WTC11 (cell line): ENCODE measurements around the gene SOAT1. TPM values are rescaled to one million over a fixed set of nuclear protein-coding genes. Genes with fewer than 3 reads are reported as not detected.

Source experiments
- ATAC-seq: fragments of 200-7000 bp; cut with Tn5 transposase; 2 replicates; pipeline ENCODE4 v1.10.0; 2021; ENCODE audit warnings: mild to moderate bottlenecking, moderate library complexity
- CTCF ChIA-PET: fragments of 300-600 bp; sonication (Branson Sonifier 250); formaldehyde crosslinking; loops from one replicate; lab custom pipeline; 2021; ENCODE audit warnings: antibody characterized with exemption; lab: Charles Lee
- POLR2A ChIA-PET: fragments of 350-600 bp; sonication (Branson Sonifier 250); formaldehyde crosslinking; loops from one replicate; lab custom pipeline; 2021; ENCODE audit warnings: antibody characterized with exemption; lab: Charles Lee
- DNase-seq: peaks from one replicate; pipeline ENCODE4 v3.0.0; 2021; ENCODE audit warnings: low spot score
- H3K27ac Mint-ChIP-seq: 2 replicates; pipeline ENCODE4 v1.8.0; 2021; ENCODE audit warnings: mixed read lengths
- H3K27me3 Mint-ChIP-seq: 2 replicates; pipeline ENCODE4 v1.8.0; 2021; ENCODE audit warnings: low read depth, mild to moderate bottlenecking, moderate library complexity, mixed read lengths
- H3K36me3 Mint-ChIP-seq: 2 replicates; pipeline ENCODE4 v1.8.0; 2021; ENCODE audit warnings: mixed read lengths
- H3K4me1 Mint-ChIP-seq: 2 replicates; pipeline ENCODE4 v1.8.0; 2022; ENCODE audit warnings: mixed read lengths
- H3K4me3 Mint-ChIP-seq: 2 replicates; pipeline ENCODE4 v1.8.0; 2021; ENCODE audit warnings: mild to moderate bottlenecking, moderate library complexity, mixed read lengths
- H3K9me3 Mint-ChIP-seq: 2 replicates; pipeline ENCODE4 v1.8.0; 2021; ENCODE audit warnings: mixed read lengths
- CREM ChIP-seq: sonication (generic); formaldehyde crosslinking; IDR thresholded peaks from 2 replicates; pipeline ENCODE4 v1.8.1; 2022; ENCODE audit warnings: mild to moderate bottlenecking, missing genetic modification reagents, moderate library complexity
- EMX1 ChIP-seq: fragments of 250-450 bp; sonication (Bioruptor Pico); IDR thresholded peaks from 2 replicates; pipeline ENCODE4 v1.8.0; 2021; ENCODE audit warnings: mild to moderate bottlenecking
- FOXJ3 ChIP-seq: sonication (generic); formaldehyde crosslinking; IDR thresholded peaks from 2 replicates; pipeline ENCODE4 v1.9.0; 2021; ENCODE audit warnings: missing genetic modification reagents, mild to moderate bottlenecking, borderline replicate concordance
- KAT7 ChIP-seq: sonication (generic); formaldehyde crosslinking; IDR thresholded peaks from 2 replicates; pipeline ENCODE4 v1.8.1; 2023; ENCODE audit warnings: missing genetic modification reagents, mild to moderate bottlenecking, borderline replicate concordance
- MXD4 ChIP-seq: fragments of 250-450 bp; sonication (Bioruptor Pico); IDR thresholded peaks from 2 replicates; pipeline ENCODE4 v1.8.0; 2021; ENCODE audit warnings: mild to moderate bottlenecking, moderate library complexity, borderline replicate concordance
- NR1H2 ChIP-seq: sonication (generic); formaldehyde crosslinking; IDR thresholded peaks from 2 replicates; pipeline ENCODE4 v1.9.0; 2021; ENCODE audit warnings: mild to moderate bottlenecking, moderate library complexity, missing genetic modification reagents
- OVOL2 ChIP-seq: fragments of 250-450 bp; sonication (Bioruptor Pico); IDR thresholded peaks from 2 replicates; pipeline ENCODE4 v1.9.0; 2021; ENCODE audit warnings: mild to moderate bottlenecking, borderline replicate concordance
- SP1 ChIP-seq: sonication (generic); formaldehyde crosslinking; conservative IDR thresholded peaks from 2 replicates; pipeline ENCODE4 v1.8.1; 2022; ENCODE audit warnings: missing genetic modification reagents
- TEAD4 ChIP-seq: sonication (generic); formaldehyde crosslinking; IDR thresholded peaks from 2 replicates; pipeline ENCODE4 v1.8.0; 2022; ENCODE audit warnings: mild to moderate bottlenecking, missing genetic modification reagents
- TP53 ChIP-seq: sonication (generic); formaldehyde crosslinking; IDR thresholded peaks from 2 replicates; pipeline ENCODE4 v1.8.1; 2023; ENCODE audit warnings: mild to moderate bottlenecking, missing genetic modification reagents
- ZNF317 ChIP-seq: sonication (generic); formaldehyde crosslinking; IDR thresholded peaks from 2 replicates; pipeline ENCODE4 v1.8.1; 2023; ENCODE audit warnings: low read depth, mild to moderate bottlenecking, moderate library complexity, missing genetic modification reagents, borderline replicate concordance
- total RNA-seq: library from RNA; stranded (reverse); gene quantifications from 3 replicates; pipeline ENCODE4 v1.2.3, GENCODE V29; 2021
- TF ChIP-seq, protein P1 (sequence below): sonication (generic); formaldehyde crosslinking; IDR thresholded peaks from 2 replicates; pipeline ENCODE4 v1.8.1; 2023; ENCODE audit warnings: mild to moderate bottlenecking, missing genetic modification reagents
- TF ChIP-seq, protein P2 (sequence below): sonication (generic); formaldehyde crosslinking; IDR thresholded peaks from 2 replicates; pipeline ENCODE4 v1.8.0; 2023; ENCODE audit warnings: missing genetic modification reagents
- TF ChIP-seq, protein P3 (sequence below): sonication (generic); formaldehyde crosslinking; IDR thresholded peaks from 2 replicates; pipeline ENCODE4 v1.8.1; 2023; ENCODE audit warnings: mild to moderate bottlenecking, missing genetic modification reagents, moderate library complexity
- TF ChIP-seq, protein P4 (sequence below): sonication (generic); formaldehyde crosslinking; IDR thresholded peaks from 2 replicates; pipeline ENCODE4 v1.8.1; 2023; ENCODE audit warnings: mild to moderate bottlenecking, missing genetic modification reagents
- TF ChIP-seq, protein P5 (sequence below): sonication (generic); formaldehyde crosslinking; IDR thresholded peaks from 2 replicates; pipeline ENCODE4 v1.8.1; 2022; ENCODE audit warnings: mild to moderate bottlenecking, missing genetic modification reagents, moderate library complexity, borderline replicate concordance
- TF ChIP-seq, protein P6 (sequence below): sonication (generic); formaldehyde crosslinking; IDR thresholded peaks from 2 replicates; pipeline ENCODE4 v1.8.1; 2022; ENCODE audit warnings: missing genetic modification reagents, borderline replicate concordance
- TF ChIP-seq, protein P7 (sequence below): sonication (generic); formaldehyde crosslinking; conservative IDR thresholded peaks from 2 replicates; pipeline ENCODE4 v1.8.1; 2023; ENCODE audit warnings: mild to moderate bottlenecking, low read depth, missing genetic modification reagents, moderate library complexity
- TF ChIP-seq, protein P8 (sequence below): sonication (generic); formaldehyde crosslinking; IDR thresholded peaks from 2 replicates; pipeline ENCODE4 v1.8.1; 2023; ENCODE audit warnings: mild to moderate bottlenecking, missing genetic modification reagents, moderate library complexity
- TF ChIP-seq, protein P9 (sequence below): sonication (generic); formaldehyde crosslinking; IDR thresholded peaks from 2 replicates; pipeline ENCODE4 v1.8.0; 2022; ENCODE audit warnings: mild to moderate bottlenecking, missing genetic modification reagents

SOAT1 gene
- total RNA-seq, 1 experiment from 2014 or later = 2.3 TPM

DNA sequence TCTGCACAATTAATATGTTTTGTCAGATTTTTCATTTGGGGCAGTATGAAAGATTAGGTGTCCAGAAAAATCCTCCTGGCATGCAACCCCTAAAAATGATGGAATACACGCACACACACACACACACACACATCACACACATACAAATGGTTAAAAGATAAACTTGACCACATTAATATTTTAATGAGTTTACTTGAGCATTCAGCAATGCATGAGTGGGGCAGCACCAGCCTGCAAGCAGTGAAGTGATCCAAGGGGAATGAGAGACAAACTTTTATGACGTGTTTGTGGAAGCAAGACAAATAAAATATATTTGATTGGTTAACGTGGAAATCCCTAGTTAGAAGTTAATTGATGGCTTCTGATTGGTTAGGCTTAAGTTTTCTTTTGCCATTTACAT is 29.1 kb upstream of the SOAT1 start:
- TF ChIP-seq KAT7 (CRISPR knock-in tag) (no peak), CREM (CRISPR knock-in tag) (no peak), OVOL2 (no peak), ZNF317 (CRISPR knock-in tag) (no peak), TEAD4 (CRISPR knock-in tag) (no peak), TP53 (no peak), SP1 (CRISPR knock-in tag) (no peak), MXD4 (CRISPR knock-in tag) (no peak), EMX1 (no peak), NR1H2 (CRISPR knock-in tag) (no peak), FOXJ3 (CRISPR knock-in tag) (no peak)
- TF ChIP-seq, protein P1, sequence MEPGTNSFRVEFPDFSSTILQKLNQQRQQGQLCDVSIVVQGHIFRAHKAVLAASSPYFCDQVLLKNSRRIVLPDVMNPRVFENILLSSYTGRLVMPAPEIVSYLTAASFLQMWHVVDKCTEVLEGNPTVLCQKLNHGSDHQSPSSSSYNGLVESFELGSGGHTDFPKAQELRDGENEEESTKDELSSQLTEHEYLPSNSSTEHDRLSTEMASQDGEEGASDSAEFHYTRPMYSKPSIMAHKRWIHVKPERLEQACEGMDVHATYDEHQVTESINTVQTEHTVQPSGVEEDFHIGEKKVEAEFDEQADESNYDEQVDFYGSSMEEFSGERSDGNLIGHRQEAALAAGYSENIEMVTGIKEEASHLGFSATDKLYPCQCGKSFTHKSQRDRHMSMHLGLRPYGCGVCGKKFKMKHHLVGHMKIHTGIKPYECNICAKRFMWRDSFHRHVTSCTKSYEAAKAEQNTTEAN (CRISPR knock-in tag) = no peak
- TF ChIP-seq, protein P2, sequence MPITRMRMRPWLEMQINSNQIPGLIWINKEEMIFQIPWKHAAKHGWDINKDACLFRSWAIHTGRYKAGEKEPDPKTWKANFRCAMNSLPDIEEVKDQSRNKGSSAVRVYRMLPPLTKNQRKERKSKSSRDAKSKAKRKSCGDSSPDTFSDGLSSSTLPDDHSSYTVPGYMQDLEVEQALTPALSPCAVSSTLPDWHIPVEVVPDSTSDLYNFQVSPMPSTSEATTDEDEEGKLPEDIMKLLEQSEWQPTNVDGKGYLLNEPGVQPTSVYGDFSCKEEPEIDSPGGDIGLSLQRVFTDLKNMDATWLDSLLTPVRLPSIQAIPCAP (CRISPR knock-in tag) = no peak
- TF ChIP-seq, protein P3, sequence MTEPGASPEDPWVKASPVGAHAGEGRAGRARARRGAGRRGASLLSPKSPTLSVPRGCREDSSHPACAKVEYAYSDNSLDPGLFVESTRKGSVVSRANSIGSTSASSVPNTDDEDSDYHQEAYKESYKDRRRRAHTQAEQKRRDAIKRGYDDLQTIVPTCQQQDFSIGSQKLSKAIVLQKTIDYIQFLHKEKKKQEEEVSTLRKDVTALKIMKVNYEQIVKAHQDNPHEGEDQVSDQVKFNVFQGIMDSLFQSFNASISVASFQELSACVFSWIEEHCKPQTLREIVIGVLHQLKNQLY (CRISPR knock-in tag) = no peak
- TF ChIP-seq, protein P4, sequence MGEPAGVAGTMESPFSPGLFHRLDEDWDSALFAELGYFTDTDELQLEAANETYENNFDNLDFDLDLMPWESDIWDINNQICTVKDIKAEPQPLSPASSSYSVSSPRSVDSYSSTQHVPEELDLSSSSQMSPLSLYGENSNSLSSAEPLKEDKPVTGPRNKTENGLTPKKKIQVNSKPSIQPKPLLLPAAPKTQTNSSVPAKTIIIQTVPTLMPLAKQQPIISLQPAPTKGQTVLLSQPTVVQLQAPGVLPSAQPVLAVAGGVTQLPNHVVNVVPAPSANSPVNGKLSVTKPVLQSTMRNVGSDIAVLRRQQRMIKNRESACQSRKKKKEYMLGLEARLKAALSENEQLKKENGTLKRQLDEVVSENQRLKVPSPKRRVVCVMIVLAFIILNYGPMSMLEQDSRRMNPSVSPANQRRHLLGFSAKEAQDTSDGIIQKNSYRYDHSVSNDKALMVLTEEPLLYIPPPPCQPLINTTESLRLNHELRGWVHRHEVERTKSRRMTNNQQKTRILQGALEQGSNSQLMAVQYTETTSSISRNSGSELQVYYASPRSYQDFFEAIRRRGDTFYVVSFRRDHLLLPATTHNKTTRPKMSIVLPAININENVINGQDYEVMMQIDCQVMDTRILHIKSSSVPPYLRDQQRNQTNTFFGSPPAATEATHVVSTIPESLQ (CRISPR knock-in tag) = no peak
- TF ChIP-seq, protein P5, sequence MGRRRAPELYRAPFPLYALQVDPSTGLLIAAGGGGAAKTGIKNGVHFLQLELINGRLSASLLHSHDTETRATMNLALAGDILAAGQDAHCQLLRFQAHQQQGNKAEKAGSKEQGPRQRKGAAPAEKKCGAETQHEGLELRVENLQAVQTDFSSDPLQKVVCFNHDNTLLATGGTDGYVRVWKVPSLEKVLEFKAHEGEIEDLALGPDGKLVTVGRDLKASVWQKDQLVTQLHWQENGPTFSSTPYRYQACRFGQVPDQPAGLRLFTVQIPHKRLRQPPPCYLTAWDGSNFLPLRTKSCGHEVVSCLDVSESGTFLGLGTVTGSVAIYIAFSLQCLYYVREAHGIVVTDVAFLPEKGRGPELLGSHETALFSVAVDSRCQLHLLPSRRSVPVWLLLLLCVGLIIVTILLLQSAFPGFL (CRISPR knock-in tag) = no peak
- TF ChIP-seq, protein P6, sequence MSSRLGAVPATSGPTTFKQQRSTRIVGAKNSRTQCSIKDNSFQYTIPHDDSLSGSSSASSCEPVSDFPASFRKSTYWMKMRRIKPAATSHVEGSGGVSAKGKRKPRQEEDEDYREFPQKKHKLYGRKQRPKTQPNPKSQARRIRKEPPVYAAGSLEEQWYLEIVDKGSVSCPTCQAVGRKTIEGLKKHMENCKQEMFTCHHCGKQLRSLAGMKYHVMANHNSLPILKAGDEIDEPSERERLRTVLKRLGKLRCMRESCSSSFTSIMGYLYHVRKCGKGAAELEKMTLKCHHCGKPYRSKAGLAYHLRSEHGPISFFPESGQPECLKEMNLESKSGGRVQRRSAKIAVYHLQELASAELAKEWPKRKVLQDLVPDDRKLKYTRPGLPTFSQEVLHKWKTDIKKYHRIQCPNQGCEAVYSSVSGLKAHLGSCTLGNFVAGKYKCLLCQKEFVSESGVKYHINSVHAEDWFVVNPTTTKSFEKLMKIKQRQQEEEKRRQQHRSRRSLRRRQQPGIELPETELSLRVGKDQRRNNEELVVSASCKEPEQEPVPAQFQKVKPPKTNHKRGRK (CRISPR knock-in tag) = no peak
- TF ChIP-seq, protein P7, sequence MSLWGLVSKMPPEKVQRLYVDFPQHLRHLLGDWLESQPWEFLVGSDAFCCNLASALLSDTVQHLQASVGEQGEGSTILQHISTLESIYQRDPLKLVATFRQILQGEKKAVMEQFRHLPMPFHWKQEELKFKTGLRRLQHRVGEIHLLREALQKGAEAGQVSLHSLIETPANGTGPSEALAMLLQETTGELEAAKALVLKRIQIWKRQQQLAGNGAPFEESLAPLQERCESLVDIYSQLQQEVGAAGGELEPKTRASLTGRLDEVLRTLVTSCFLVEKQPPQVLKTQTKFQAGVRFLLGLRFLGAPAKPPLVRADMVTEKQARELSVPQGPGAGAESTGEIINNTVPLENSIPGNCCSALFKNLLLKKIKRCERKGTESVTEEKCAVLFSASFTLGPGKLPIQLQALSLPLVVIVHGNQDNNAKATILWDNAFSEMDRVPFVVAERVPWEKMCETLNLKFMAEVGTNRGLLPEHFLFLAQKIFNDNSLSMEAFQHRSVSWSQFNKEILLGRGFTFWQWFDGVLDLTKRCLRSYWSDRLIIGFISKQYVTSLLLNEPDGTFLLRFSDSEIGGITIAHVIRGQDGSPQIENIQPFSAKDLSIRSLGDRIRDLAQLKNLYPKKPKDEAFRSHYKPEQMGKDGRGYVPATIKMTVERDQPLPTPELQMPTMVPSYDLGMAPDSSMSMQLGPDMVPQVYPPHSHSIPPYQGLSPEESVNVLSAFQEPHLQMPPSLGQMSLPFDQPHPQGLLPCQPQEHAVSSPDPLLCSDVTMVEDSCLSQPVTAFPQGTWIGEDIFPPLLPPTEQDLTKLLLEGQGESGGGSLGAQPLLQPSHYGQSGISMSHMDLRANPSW (CRISPR knock-in tag) = no peak
- TF ChIP-seq, protein P8, sequence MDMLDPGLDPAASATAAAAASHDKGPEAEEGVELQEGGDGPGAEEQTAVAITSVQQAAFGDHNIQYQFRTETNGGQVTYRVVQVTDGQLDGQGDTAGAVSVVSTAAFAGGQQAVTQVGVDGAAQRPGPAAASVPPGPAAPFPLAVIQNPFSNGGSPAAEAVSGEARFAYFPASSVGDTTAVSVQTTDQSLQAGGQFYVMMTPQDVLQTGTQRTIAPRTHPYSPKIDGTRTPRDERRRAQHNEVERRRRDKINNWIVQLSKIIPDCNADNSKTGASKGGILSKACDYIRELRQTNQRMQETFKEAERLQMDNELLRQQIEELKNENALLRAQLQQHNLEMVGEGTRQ (CRISPR knock-in tag) = no peak
- TF ChIP-seq, protein P9, sequence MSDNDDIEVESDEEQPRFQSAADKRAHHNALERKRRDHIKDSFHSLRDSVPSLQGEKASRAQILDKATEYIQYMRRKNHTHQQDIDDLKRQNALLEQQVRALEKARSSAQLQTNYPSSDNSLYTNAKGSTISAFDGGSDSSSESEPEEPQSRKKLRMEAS (CRISPR knock-in tag) = no peak
- TF ChIP-seq, all 79 proteins: peak for 0
- DNase-seq = no peak
- H3K9me3 Mint-ChIP-seq = 0 out of 2 replicates have a peak, but pooled peaks cover 3% of the 10 kb centered on the region
- no peaks in the 10 kb centered on the region; the same call in 1 of the 2 replicates for H3K27me3 Mint-ChIP-seq
- H3K27ac Mint-ChIP-seq = no peak overlapping the region
- ATAC-seq = no peak
- H3K4me1 Mint-ChIP-seq = peaks cover 6% of the 10 kb centered on the region; the same call in 1 of the 2 replicates
- H3K36me3 Mint-ChIP-seq = no peaks in the 10 kb centered on the region
- H3K4me3 Mint-ChIP-seq = no peak overlapping the region
- ChIA-PET CTCF (no interaction called here), POLR2A (no interaction called here)
